Measurements from ENCODE around the gene FOXG1. TPM values are rescaled to one million over a fixed set of nuclear protein-coding genes. Genes with fewer than 3 reads are reported as not detected.

The FOXG1 gene
- total RNA-seq, 1 experiment from 2014 or later, result not detected

GRCh38 chr14:28774764-28775735 lies 8.5 kb downstream of the FOXG1 start:
- Histone ChIP-seq H3K9me3 (ENCODE audit: low read length) (no peaks in the 10 kb centered on the region), H3K27me3 (ENCODE audit: low read length) (peaks cover 98% of the 10 kb centered on the region), H3K36me3 (ENCODE audit: low read depth, low read length) (no peaks in the 10 kb centered on the region), H3K9me2 (replicated peaks; ENCODE audit: low read length) (no peaks in the 10 kb centered on the region), H4K20me1 (ENCODE audit: low read length) (no peaks in the 10 kb centered on the region), H3K4me1 (ENCODE audit: insufficient read depth, low read length) (no peaks in the 10 kb centered on the region), H3K4me2 (ENCODE audit: low read length) (no peak overlapping the region), H3K79me2 (ENCODE audit: low read length) (no peaks in the 10 kb centered on the region), H3K4me3 (ENCODE audit: low read length) (no peak overlapping the region), H3K9ac (ENCODE audit: low read length) (no peak overlapping the region), H3F3A (ENCODE audit: low read length, unreplicated experiment) (no peaks in the 10 kb centered on the region), H3K27ac (ENCODE audit: low read length) (no peak overlapping the region), H2AFZ (ENCODE audit: low read length) (no peak overlapping the region)
- BruUV-seq (replicated peaks), result no TSS peak
- ChIA-PET CTCF (interaction anchor here (0.7 kb wide), 1 partner anchor 442 kb away, joined by 3 read pairs; no protein-coding TSS in a partner anchor), POLR2A (ENCODE audit: unreplicated experiment) (interaction anchor here (0.7 kb wide), 1 partner anchor 10 kb away, joined by 6 read pairs; no protein-coding TSS in a partner anchor)
- intact Hi-C loops (cut with micrococcal nuclease), result loop anchor here (5.0 kb wide), 1 partner anchor 762 kb away; no protein-coding TSS in a partner anchor
- ATAC-seq (no peak), DNase-seq (no peak)
- TF ChIP-seq EZH2phosphoT487 (IDR thresholded peaks at IDR 0.05; ENCODE audit: borderline replicate concordance, low read length) (no peak), EZH2 (IDR thresholded peaks at IDR 0.05; ENCODE audit: low read length, unreplicated experiment) (no peak)
- TF ChIP-seq, protein P1, sequence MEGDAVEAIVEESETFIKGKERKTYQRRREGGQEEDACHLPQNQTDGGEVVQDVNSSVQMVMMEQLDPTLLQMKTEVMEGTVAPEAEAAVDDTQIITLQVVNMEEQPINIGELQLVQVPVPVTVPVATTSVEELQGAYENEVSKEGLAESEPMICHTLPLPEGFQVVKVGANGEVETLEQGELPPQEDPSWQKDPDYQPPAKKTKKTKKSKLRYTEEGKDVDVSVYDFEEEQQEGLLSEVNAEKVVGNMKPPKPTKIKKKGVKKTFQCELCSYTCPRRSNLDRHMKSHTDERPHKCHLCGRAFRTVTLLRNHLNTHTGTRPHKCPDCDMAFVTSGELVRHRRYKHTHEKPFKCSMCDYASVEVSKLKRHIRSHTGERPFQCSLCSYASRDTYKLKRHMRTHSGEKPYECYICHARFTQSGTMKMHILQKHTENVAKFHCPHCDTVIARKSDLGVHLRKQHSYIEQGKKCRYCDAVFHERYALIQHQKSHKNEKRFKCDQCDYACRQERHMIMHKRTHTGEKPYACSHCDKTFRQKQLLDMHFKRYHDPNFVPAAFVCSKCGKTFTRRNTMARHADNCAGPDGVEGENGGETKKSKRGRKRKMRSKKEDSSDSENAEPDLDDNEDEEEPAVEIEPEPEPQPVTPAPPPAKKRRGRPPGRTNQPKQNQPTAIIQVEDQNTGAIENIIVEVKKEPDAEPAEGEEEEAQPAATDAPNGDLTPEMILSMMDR (conservative IDR thresholded peaks at IDR 0.05; ENCODE audit: low read depth, low read length), result no peak

DNA sequence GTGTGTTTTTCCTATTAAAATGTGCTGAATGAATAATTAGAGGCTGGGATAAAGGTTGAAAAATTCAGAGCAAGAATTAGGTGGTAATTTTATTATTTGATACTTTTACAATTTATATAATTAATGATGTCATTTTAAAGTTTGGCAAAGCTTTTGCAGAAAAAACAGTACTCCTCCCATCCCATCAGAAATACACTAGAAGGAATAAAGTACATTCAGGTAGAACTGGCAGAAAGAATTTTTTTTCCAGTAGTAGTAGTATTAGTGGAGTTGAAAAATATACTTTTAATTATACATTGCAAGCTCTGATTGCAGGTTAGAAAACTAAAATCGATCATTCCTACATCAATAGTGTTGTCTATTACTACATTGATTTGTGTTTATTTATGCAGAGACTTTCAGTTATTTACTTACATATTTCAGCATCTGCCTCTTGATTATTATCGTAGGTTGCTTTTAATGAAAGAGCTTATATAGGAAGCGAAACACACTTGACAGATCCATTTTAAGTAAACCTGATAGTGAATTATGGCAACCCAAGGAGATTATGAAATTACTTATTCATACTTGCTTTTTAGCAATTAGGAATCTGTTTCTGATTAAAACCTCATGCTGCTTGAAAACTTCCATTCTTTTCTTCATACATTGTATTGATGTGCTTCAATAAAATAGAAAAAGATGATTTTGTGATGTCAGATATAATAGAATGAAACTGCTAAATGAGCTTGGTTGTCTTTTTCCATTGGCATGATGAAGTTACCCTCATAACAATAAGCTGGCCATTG lies 10.1 kb downstream of the FOXG1 start:
- intact Hi-C loops (cut with micrococcal nuclease), result no loop called here

More for the DNA sequence above, 10.1 kb downstream of the FOXG1 start:
- Histone ChIP-seq H3K4me2 (ENCODE audit: low read length) (no peak overlapping the region), H2AFZ (ENCODE audit: low read length) (no peak overlapping the region), H3K9me3 (ENCODE audit: low read length) (no peaks in the 10 kb centered on the region), H4K20me1 (ENCODE audit: low read length) (no peaks in the 10 kb centered on the region), H3K4me3 (ENCODE audit: low read length) (no peak overlapping the region), H3K36me3 (ENCODE audit: low read depth, low read length) (no peaks in the 10 kb centered on the region), H3F3A (ENCODE audit: low read length, unreplicated experiment) (no peaks in the 10 kb centered on the region), H3K27ac (ENCODE audit: low read length) (no peak overlapping the region), H3K27me3 (ENCODE audit: low read length) (peaks cover 98% of the 10 kb centered on the region), H3K9me2 (replicated peaks; ENCODE audit: low read length) (no peaks in the 10 kb centered on the region), H3K79me2 (ENCODE audit: low read length) (no peaks in the 10 kb centered on the region), H3K9ac (ENCODE audit: low read length) (no peak overlapping the region), H3K4me1 (ENCODE audit: insufficient read depth, low read length) (no peaks in the 10 kb centered on the region)
- ATAC-seq (no peak), DNase-seq (no peak)
- no TSS peak for BruUV-seq (replicated peaks)
- POLR2A ChIA-PET (ENCODE audit: unreplicated experiment), result no interaction called here
- no peak for TF ChIP-seq EZH2 (IDR thresholded peaks at IDR 0.05; ENCODE audit: low read length, unreplicated experiment)
- TF ChIP-seq, protein P1 (conservative IDR thresholded peaks at IDR 0.05; ENCODE audit: low read depth, low read length), result no peak
- no peak for TF ChIP-seq EZH2phosphoT487 (IDR thresholded peaks at IDR 0.05; ENCODE audit: borderline replicate concordance, low read length)
- CTCF ChIA-PET, result interaction anchor here (0.6 kb wide), 1 partner anchor 767 kb away, joined by 3 read pairs; no protein-coding TSS in a partner anchor

Measured in PC-3 (cell line).